ENCODE measurements around the gene LDB2. TPM values are rescaled to one million over a fixed set of nuclear protein-coding genes. Genes with fewer than 3 reads are reported as not detected.

LDB2 gene
- total RNA-seq, 6 experiments from 2014 or later, result 24.2 to 40.4 (median 31.7) TPM

DNA sequence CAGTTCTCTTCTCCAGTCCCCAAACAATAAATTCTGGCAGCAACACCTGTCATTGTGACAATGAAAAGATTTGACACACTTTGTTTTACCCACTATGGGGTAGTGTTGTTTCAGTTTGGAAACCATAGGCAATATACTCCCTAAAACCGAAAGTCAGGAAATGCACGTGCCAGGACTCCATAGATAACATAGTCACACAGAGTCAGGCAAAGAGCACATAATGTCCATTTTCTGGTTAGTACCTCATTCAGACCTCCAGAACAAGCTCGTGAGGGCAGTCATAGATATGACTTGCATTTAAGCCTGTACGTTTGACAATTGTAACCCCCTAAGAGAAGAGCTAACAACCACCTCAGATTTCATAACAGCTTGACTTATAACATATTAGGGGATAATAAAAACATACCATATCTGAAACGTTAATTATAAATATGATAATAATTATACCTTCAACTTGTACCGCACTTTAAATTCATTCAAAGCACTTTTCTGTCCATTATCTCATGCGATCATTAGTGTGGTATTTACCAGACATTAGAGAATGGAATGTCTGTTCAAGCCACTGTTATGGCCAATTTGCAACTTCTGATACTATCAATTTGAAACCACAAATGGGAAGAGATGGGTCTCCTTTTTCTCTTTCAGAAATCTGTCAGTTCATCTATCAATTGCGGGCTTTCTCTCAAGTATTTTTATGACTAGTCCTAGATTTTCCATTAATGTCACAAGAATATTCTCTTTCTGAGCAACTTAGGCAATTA is 147.4 kb downstream of the LDB2 start:
- TF ChIP-seq, protein P1, sequence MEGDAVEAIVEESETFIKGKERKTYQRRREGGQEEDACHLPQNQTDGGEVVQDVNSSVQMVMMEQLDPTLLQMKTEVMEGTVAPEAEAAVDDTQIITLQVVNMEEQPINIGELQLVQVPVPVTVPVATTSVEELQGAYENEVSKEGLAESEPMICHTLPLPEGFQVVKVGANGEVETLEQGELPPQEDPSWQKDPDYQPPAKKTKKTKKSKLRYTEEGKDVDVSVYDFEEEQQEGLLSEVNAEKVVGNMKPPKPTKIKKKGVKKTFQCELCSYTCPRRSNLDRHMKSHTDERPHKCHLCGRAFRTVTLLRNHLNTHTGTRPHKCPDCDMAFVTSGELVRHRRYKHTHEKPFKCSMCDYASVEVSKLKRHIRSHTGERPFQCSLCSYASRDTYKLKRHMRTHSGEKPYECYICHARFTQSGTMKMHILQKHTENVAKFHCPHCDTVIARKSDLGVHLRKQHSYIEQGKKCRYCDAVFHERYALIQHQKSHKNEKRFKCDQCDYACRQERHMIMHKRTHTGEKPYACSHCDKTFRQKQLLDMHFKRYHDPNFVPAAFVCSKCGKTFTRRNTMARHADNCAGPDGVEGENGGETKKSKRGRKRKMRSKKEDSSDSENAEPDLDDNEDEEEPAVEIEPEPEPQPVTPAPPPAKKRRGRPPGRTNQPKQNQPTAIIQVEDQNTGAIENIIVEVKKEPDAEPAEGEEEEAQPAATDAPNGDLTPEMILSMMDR (IDR thresholded peaks at IDR 0.05), result no peak
- Mint-ChIP-seq H3K27me3 (ENCODE audit: insufficient read depth) (no peaks in the 10 kb centered on the region; the same call in 1 of the 2 replicates), H3K4me3 (no peak overlapping the region)

DNA sequence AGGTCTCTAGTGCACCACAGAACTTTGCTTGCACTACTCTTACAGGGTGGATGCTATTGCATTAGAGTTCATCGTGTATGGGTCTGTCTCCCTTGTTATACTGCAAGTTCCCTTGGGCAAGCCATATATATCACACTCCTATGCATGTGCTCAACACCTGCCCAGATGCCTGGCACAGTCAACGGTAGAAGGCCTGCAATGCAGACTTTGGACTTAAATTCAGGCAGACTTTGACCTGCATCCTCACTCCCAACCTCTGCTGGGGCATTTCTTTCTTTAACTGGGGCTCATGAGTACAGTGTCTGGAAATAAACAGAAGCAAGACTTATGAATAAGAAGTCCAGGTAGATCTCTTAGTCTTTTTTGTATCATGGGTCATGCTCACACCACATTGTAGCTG is 148.2 kb downstream of the LDB2 start:
- peaks cover 32% of the 10 kb centered on the region for H3K4me1 Mint-ChIP-seq (ENCODE audit: low read depth)
- DNase-seq, result no peak
- H3K27ac Mint-ChIP-seq, result no peak overlapping the region
- TF ChIP-seq, protein P1 (IDR thresholded peaks at IDR 0.05), result no peak
- no peaks in the 10 kb centered on the region for H3K9me3 Mint-ChIP-seq
- H3K36me3 Mint-ChIP-seq (ENCODE audit: low read depth), result peaks cover 6% of the 10 kb centered on the region; the same call in 1 of the 2 replicates
- no peaks in the 10 kb centered on the region; the same call in 1 of the 2 replicates for H3K27me3 Mint-ChIP-seq (ENCODE audit: insufficient read depth)
- H3K4me3 Mint-ChIP-seq, result no peak overlapping the region

More for the DNA sequence above, 147.4 kb downstream of the LDB2 start:
- DNase-seq, result no peak
- Mint-ChIP-seq H3K27ac (no peak overlapping the region), H3K36me3 (ENCODE audit: low read depth) (0 out of 2 replicates have a peak, but pooled peaks cover 10% of the 10 kb centered on the region), H3K4me1 (ENCODE audit: low read depth) (peaks cover 27% of the 10 kb centered on the region), H3K9me3 (no peaks in the 10 kb centered on the region)

DNA sequence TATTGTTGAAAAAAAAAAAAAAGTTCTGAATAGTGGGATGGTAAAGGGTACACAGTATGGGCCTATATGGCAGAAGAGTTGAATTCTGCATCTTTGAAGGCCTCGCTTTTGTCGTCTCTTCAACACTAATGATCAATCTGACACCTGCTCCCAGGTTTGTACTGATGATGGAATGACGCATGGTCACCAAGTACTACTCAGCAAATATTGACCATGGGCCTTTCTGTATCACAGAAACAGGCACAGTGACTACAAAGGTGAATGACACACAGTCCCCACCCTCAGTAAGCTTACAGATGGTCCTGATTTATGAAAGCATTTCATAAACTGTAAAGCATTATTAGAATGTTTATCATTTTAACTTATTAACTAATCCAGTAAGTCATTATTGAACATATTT is 152.6 kb downstream of the LDB2 start:
- no peaks in the 10 kb centered on the region for H3K9me3 Mint-ChIP-seq
- TF ChIP-seq, protein P1 (IDR thresholded peaks at IDR 0.05), result no peak
- H3K4me3 Mint-ChIP-seq, result no peak overlapping the region
- DNase-seq, result no peak
- H3K36me3 Mint-ChIP-seq (ENCODE audit: low read depth), result peaks cover 15% of the 10 kb centered on the region
- no peaks in the 10 kb centered on the region for H3K27me3 Mint-ChIP-seq (ENCODE audit: insufficient read depth)
- no peak overlapping the region for H3K27ac Mint-ChIP-seq
- peaks cover 26% of the 10 kb centered on the region for H3K4me1 Mint-ChIP-seq (ENCODE audit: low read depth)

DNA sequence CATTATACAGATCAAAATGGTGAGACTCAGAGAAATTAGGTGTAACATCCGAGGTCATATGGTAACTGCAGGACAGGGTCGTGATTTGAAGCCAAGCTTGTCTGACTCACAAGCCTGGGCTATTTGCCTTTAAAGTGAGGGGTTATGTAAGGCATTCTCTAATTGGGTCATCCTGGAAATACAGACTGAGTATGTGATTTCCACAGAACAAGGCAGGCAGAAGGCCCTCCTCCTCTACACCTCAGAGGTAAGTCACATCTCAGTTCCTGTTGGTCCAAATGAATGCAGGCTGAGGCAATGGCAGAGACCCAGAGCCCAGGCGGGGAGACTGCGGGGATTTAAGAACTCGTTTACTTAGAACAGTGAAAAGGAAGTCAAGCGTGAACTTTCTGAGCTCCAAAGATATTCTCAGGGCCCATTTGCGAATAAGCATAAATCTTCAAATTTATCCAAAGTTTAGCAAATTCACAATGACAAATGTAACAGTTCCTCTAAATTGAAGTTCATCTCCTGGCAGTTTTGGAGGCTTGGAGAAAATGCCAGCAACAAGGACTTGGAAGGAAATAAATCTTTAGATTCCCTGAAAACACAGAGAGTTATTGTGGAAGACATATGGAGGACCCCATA is 153.3 kb downstream of the LDB2 start:
- no peak overlapping the region for H3K4me3 Mint-ChIP-seq
- peaks cover 10% of the 10 kb centered on the region for H3K36me3 Mint-ChIP-seq (ENCODE audit: low read depth)
- TF ChIP-seq, protein P1 (IDR thresholded peaks at IDR 0.05), result no peak
- peak; percentile 63 for DNase-seq
- H3K27ac Mint-ChIP-seq, result peak overlapping the region; percentile 41
- H3K27me3 Mint-ChIP-seq (ENCODE audit: insufficient read depth), result no peaks in the 10 kb centered on the region
- peaks cover 23% of the 10 kb centered on the region for H3K4me1 Mint-ChIP-seq (ENCODE audit: low read depth)
- no peaks in the 10 kb centered on the region for H3K9me3 Mint-ChIP-seq

DNA sequence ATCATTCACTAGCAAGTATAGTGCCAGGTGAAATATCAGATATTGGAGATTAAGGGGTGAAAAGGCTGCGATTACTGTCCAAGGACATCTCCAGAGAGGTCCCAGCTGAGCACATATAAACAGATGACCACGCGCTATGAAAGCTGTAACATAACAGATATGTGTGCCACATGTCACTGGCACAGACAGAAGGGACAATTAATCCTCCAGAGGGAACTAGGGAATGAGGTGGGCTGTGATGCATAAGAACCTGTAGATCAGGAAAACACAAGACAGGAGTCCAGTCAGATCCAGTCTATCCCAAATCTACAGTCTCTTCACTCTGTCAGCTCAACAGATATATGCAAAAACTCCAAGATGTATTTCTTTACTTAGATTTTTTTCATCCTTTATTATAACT is 157.2 kb downstream of the LDB2 start:
- peaks cover 23% of the 10 kb centered on the region for H3K4me1 Mint-ChIP-seq (ENCODE audit: low read depth)
- no peaks in the 10 kb centered on the region for H3K27me3 Mint-ChIP-seq (ENCODE audit: insufficient read depth)

More for the DNA sequence above, 157.2 kb downstream of the LDB2 start:
- H3K4me3 Mint-ChIP-seq, result no peak overlapping the region
- H3K9me3 Mint-ChIP-seq, result no peaks in the 10 kb centered on the region
- DNase-seq, result no peak
- no peak overlapping the region for H3K27ac Mint-ChIP-seq
- peaks cover 10% of the 10 kb centered on the region for H3K36me3 Mint-ChIP-seq (ENCODE audit: low read depth)
- TF ChIP-seq, protein P1 (IDR thresholded peaks at IDR 0.05), result no peak
